Glutamatergic neuron (in vitro differentiated cells): ENCODE results near the gene CTAG1A. TPM values are rescaled to one million over a fixed set of nuclear protein-coding genes. Genes with fewer than 3 reads are reported as not detected.

ENCODE experiments used
- DNase-seq: peaks from one replicate; pipeline ENCODE4 v3.0.0; 2022
- H3K27ac Mint-ChIP-seq: one replicate; pipeline ENCODE4 v1.8.0; 2020; ENCODE audit warnings: mild to moderate bottlenecking, mixed read lengths, inconsistent platforms; ENCODE audit not compliant: unreplicated experiment
- H3K27me3 Mint-ChIP-seq: one replicate; pipeline ENCODE4 v1.8.0; 2020; ENCODE audit warnings: mild to moderate bottlenecking, moderate library complexity, mixed read lengths, inconsistent platforms; ENCODE audit not compliant: unreplicated experiment
- H3K36me3 Mint-ChIP-seq: one replicate; pipeline ENCODE4 v1.8.0; 2020; ENCODE audit warnings: mild to moderate bottlenecking, mixed read lengths, inconsistent platforms; ENCODE audit not compliant: unreplicated experiment
- H3K4me1 Mint-ChIP-seq: one replicate; pipeline ENCODE4 v1.8.0; 2020; ENCODE audit warnings: mild to moderate bottlenecking, low read depth, mixed read lengths, inconsistent platforms; ENCODE audit not compliant: unreplicated experiment
- H3K4me3 Mint-ChIP-seq: one replicate; pipeline ENCODE4 v1.8.0; 2020; ENCODE audit warnings: mild to moderate bottlenecking, mixed read lengths, inconsistent platforms; ENCODE audit not compliant: unreplicated experiment
- H3K9me3 Mint-ChIP-seq: one replicate; pipeline ENCODE4 v1.8.0; 2020; ENCODE audit warnings: mild to moderate bottlenecking, moderate library complexity, mixed read lengths, inconsistent platforms; ENCODE audit not compliant: unreplicated experiment
- total RNA-seq: library from RNA; stranded (reverse); fragmentation: NEBNext Ultra II Directional; extraction: Animal tissue kit (Norgen Biotek cat#: 25700); gene quantifications from one replicate; pipeline ENCODE4 v1.2.1, GENCODE V29; 2021; ENCODE audit not compliant: unreplicated experiment
- TF ChIP-seq, protein P1 (sequence below): fragments of 200-600 bp; sonication (generic); IDR thresholded peaks from one replicate; pipeline ENCODE4 v1.5.0; 2021; ENCODE audit not compliant: partially characterized antibody, unreplicated experiment

The CTAG1A gene
- total RNA-seq, 1 donor from 2014 or later, result not detected

DNA sequence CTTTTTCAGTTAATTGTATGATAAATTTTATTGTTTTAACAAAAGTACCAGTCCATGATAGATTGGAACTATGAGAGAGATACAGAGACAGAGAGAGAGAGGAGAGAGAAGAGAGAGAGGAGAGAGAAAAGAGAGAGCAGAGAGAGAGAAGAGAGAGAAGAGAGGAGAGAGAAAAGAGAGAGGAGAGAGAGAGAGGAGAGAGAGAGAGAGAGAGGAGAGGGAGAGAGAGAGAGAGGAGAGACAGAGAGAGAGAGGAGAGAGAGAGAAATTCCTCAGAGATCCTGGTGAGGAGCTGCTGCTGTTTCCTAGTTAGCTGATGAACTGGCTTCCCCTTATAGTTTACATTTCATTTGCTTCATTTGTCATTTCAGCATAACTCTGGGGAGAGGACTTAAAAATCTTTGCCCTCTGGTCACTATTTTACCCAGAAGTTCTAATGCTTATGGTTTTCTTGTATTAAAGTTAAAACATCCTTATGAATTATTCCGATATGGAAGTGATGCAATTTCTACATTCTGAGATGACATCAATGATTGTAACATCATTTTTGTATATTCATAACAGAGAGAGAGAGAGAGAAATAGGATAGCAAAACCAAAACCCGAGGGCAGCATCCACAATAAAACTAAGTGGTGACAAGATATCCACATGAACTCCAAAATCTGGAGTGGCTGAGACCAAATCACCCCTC, 10.8 kb downstream of the CTAG1A start:
- TF ChIP-seq, protein P1, sequence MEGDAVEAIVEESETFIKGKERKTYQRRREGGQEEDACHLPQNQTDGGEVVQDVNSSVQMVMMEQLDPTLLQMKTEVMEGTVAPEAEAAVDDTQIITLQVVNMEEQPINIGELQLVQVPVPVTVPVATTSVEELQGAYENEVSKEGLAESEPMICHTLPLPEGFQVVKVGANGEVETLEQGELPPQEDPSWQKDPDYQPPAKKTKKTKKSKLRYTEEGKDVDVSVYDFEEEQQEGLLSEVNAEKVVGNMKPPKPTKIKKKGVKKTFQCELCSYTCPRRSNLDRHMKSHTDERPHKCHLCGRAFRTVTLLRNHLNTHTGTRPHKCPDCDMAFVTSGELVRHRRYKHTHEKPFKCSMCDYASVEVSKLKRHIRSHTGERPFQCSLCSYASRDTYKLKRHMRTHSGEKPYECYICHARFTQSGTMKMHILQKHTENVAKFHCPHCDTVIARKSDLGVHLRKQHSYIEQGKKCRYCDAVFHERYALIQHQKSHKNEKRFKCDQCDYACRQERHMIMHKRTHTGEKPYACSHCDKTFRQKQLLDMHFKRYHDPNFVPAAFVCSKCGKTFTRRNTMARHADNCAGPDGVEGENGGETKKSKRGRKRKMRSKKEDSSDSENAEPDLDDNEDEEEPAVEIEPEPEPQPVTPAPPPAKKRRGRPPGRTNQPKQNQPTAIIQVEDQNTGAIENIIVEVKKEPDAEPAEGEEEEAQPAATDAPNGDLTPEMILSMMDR, result no peak
- Mint-ChIP-seq H3K4me1 (no peaks in the 10 kb centered on the region), H3K36me3 (peaks cover 4% of the 10 kb centered on the region), H3K27ac (no peak overlapping the region), H3K9me3 (no peaks in the 10 kb centered on the region), H3K4me3 (no peak overlapping the region), H3K27me3 (peaks cover 2% of the 10 kb centered on the region)
- DNase-seq, result no peak

DNA sequence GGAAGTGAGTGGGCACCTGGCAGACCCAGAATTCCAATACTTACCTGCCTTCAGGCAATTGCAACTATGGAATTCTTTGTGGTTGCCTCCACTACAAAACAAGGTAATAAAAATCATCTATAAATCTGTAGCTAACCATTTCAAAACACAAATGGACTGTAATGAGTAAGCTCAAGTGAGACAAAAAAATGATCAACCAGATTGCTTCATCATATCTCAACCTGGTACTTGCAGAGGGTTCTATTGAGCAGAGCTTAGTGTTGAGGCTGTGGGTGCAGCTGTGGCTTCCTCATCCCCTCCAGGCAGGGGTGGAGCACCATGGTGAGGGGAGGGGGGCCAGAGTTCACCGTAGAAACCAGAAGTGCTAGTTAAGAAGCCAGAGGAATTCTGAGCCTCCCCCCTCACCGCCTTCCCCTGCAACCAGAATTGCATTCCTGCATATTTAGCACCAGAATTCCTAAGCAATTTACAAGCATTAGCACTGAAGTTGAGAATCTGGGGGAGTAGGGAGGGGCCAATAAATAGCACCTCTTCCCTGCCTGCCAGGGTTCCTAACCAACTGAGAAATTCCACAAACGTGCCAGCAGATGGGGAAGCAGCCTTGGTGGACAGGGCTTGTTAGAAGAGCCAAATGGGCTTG, 11.5 kb downstream of the CTAG1A start:
- TF ChIP-seq, protein P1, result no peak
- Mint-ChIP-seq H3K27ac (no peak overlapping the region), H3K9me3 (no peaks in the 10 kb centered on the region), H3K4me3 (no peak overlapping the region), H3K27me3 (peaks cover 2% of the 10 kb centered on the region), H3K36me3 (peaks cover 4% of the 10 kb centered on the region), H3K4me1 (no peaks in the 10 kb centered on the region)
- no peak for DNase-seq

DNA sequence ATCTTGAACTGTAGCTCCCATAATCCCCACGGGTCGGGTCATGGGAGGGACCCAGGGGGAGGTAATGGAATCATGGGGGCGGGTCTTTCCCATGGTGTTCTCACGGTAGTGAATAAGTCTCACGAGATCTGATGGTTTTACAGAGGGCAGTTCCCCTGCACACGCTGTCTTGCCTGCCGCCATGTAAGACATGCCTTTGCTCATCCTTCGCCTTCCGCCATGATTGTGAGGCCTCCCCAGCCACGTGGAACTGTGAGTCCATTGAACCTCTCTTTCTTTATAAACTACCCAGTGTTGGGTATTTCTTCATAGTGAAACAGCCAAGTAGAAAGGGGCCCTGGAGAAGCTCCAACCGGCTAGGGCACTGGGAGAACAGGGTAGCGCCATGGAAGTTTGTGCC, 12.3 kb downstream of the CTAG1A start:
- peaks cover 2% of the 10 kb centered on the region for H3K27me3 Mint-ChIP-seq
- peaks cover 3% of the 10 kb centered on the region for H3K36me3 Mint-ChIP-seq
- TF ChIP-seq, protein P1, result no peak
- no peak overlapping the region for H3K4me3 Mint-ChIP-seq
- no peaks in the 10 kb centered on the region for H3K9me3 Mint-ChIP-seq
- DNase-seq, result no peak
- H3K27ac Mint-ChIP-seq, result no peak overlapping the region
- no peaks in the 10 kb centered on the region for H3K4me1 Mint-ChIP-seq

DNA sequence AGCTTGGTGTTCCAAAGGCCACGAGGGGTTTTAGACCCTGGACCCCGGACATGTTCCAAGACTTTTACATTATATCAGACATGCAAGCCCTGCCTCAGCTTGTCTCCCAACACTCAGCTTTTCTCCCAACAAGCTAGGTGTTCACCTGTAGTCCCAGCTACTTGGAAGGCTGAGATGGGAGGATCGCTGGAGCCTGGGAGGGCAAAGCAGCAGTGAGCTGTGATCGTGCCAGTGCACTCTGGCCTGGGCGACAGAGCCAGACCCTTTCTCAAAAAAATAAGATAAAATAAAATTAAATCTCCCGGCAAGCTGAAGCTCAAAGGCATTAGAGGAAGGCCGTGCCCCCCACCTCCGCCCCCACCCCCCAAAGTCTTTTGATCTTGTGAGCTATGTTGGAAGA, 13.7 kb downstream of the CTAG1A start:
- Mint-ChIP-seq H3K27ac (no peak overlapping the region), H3K27me3 (no peaks in the 10 kb centered on the region), H3K36me3 (no peaks in the 10 kb centered on the region), H3K9me3 (no peaks in the 10 kb centered on the region), H3K4me1 (no peaks in the 10 kb centered on the region), H3K4me3 (no peak overlapping the region)
- no peak for DNase-seq
- TF ChIP-seq, protein P1, result no peak

DNA sequence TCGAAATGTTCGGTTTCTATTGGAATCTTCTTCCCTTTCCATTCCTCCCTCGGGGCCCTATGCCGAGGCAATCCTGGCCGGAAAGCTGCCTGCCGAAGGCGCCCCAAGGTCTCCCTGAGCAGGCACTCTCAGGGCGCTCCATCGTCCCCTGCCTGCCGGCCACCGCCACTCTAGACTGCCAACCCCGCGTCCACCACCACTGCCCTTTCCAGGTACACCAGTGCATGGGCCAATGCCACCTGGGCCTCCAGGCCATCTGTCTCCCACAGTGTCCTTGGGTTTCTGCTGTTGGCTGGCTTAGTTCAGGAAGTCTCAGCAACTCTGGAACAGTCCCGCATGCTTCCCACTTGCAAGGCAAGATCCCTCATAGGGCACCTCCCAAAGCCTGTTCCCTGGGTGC, 14.6 kb downstream of the CTAG1A start:
- DNase-seq, result no peak
- Mint-ChIP-seq H3K36me3 (no peaks in the 10 kb centered on the region), H3K4me1 (no peaks in the 10 kb centered on the region), H3K27me3 (no peaks in the 10 kb centered on the region), H3K27ac (no peak overlapping the region), H3K4me3 (no peak overlapping the region), H3K9me3 (no peaks in the 10 kb centered on the region)
- TF ChIP-seq, protein P1, result no peak
